GM18909 (cell line): ENCODE measurements around the gene FUT8.
"Not testable (repeated sequence)": the region's sequence is repeated elsewhere in the genome, so short reads cannot be mapped to it uniquely, and the experiment has no call there.

Experiments used
- ATAC-seq: cut with Tn5 transposase; IDR thresholded peaks from one replicate; pipeline ENCODE4 v1.9.1; 2021; ENCODE audit warnings: mild to moderate bottlenecking; ENCODE audit not compliant: unreplicated experiment, poor library complexity

The FUT8 gene

DNA sequence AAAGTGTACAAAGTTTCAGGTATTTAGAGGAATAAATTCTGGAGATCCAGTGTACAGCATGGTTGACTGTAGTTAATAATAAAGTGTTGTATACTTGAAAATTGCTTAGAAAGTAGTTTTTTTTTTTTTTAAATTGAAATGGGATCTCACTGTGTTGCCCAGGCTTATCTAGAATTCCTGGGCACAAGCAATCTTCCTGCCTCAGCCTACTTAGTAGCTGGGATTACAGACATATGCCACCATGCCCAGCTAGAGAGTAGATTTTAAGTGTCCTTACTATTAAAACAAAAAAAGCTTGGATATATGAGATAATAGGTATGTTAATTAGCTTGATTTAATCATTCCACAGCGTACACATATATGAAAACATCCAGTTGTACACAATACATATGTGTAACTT is 27.7 kb downstream of the FUT8 start:
- ATAC-seq, result no peak

DNA sequence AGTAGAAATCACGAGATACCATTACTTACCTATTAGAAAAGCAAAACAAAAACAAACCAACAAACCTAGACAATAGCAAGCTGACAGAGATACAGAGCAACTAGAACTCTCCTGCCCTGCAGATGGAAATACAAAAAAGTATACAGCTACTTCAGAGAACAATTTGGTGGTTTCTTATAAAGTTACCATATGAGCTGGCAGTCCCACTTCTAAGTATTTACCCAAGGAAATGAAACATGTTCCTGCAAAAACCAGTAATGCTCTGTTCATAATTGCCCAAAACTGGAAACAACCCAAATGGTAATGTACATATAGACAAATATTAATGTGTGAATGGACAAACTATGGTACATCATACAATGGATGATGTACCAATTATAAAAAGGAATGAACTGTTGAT is 31.7 kb downstream of the FUT8 start:
- no peak for ATAC-seq

DNA sequence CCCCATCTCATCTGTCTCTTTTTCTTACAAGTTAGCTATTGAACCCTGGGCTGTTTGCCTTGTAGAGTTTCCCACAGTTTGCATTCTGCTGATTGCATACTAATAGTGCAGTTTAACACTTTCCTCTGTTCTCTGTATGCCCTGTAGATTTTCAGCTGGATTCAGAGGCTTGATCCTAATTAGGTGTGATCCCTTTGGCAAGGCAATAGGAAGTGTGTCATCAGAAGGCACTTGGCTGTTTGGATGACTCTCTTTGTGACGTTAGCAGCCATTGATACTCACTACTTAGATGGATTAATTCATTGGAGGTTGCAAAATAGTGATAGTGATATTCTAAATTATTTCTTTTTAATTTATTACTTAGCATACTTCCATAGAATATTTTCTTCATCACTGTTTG is 33.6 kb downstream of the FUT8 start:
- no peak for ATAC-seq

DNA sequence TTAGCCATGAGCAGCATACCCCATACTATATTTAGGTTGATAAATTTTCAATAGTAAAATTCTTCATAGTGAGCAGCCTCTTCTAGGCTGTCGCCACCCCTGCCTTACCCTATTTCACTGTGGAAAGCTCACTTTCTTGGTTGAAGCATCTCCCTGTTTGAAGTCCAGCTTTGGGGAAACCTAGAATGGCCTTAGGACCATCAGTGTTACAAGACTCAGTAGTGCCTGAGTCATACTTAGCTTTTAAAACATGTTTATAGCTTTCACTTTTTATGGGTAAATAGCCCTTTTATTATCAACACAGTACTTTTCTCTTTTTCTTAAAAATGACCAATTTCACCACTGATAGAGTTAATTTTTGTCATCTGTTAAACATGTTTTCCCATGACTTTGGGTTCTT is 37.1 kb downstream of the FUT8 start:
- ATAC-seq, result no peak

GRCh38 chr14:65453807-65454480 is 41.4 kb downstream of the FUT8 start:
- no peak for ATAC-seq

DNA sequence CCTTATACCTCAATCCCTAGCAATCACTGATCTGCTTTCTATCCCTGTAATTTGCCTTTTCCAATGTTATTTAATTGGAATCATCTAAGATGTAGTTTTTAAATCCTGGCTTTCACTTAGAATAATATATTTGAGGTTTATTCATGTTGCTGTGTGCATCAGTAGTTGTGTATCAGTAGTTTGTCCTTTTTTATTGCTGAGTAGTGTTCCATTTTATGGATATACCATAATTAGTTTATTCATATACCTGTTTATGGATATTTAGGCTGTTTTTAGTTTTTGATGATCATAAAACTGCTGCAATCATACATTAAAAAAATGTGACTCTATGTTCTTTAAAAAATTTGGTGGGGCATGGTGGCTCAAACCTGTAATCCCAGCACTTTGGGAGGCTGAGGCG is 43.7 kb downstream of the FUT8 start:
- no peak for ATAC-seq

DNA sequence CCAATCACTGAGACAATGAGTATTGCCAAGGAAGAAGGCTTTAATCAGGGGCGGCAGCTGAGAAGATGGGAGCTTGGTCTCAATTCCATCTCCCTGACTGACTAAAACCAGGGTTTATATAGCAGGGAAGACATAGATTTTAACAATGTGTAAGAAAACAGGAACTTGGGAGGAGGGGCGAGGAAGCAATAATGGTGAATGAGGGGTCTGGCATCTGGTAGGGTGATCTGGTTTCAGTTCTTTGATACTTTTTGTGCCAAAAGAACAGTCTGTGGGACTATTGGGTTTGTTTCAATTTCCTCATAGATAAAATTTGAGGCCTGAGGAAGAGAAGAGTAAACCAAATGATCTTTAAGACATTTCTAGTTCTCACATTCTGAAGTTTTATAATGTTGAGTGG is 49.2 kb downstream of the FUT8 start:
- ATAC-seq, result peak; percentile 44

GRCh38 chr14:65462411-65462810 is 49.9 kb downstream of the FUT8 start:
- peak; percentile 67 for ATAC-seq

- ATAC-seq, result no peak
Observed at GRCh38 chr14:65465584-65465983, 53.1 kb downstream of the FUT8 start.

DNA sequence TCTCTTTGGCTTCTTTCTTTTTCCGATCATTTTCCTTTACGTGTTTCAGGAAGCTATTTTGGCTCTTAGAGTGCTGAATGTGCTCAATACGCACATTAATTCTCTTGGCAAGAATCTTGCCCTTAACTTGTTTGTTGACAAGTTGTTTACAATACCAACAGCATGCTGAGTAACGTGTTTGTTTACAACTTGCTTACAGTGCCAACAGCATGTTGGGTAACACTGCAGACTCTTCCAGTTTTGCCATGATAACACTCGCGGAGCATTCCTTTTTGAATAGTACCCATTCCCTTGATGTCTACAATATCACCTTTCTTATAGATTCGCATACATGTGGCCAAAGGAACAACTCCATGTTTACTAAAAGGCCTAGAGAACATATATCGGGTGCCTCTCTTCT is 55.4 kb downstream of the FUT8 start:
- not testable (repeated sequence) for ATAC-seq

- no peak for ATAC-seq
Observed at GRCh38 chr14:65469903-65470302, 57.4 kb downstream of the FUT8 start.

GRCh38 chr14:65470404-65470880 is 57.9 kb downstream of the FUT8 start:
- peak; percentile 38 for ATAC-seq

DNA sequence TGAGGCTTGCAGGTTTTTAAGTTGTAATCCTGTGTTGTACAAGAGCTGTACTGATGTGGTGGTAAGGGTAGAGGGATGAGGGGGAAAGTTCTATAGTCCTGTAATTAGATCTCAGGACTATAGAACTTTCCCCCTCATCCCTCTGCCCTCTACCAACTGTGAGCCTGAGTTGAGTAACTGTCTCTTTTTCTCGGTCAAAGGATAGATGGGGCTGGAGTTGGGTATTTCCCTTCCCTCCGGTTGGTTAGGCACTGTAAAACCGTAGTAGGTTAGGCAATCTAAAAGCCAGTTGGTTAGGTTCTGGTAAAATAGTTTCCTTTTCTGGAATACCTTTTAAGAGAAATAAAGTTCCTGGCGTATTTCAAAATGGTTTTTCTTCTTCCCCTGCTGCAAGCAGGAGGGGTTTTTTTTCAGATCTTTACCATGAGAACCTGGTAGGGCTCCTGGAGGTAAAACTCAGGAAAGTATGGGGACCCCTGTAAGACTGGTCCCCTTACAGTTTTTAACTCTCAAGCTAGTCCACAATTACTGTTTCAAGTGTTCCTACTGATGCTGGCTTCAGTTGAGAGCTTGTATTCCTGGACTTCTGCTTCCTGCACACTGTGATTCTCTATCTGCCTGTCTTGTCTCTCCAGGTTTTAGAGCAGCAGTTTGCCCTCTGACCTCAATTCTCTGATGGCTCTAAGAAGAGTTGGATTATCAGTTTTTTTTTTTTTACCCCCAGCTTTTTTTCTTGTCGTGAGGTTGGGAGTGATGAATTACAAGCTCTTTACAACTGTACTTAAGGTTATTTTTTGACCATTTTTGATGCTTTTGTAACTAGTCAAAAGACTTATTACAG is 58.7 kb downstream of the FUT8 start:
- ATAC-seq, result peak; percentile 68

DNA sequence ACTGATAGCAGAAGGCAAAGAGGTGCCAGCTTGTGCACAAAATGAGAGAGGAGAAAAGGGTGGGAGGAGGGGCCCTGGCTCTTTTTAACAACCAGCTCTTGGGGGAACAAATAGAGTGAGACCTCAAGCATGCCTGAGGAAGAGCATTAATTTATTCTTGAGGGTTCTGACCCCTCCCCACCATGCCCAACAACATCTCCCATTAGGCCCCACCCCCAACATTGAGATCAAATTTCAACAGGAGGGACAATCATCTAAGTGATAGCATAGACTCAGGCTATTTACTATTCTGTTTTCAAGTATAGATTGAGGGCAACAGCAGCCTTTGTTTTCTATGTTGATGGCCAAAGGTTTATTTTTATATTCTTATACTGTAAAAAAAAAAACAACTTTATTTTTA is 59.7 kb downstream of the FUT8 start:
- no peak for ATAC-seq

GRCh38 chr14:65476273-65476941 is 63.9 kb downstream of the FUT8 start:
- peak; percentile 78 for ATAC-seq

- ATAC-seq, result no peak
Observed at GRCh38 chr14:65476942-65477318, 64.4 kb downstream of the FUT8 start.

DNA sequence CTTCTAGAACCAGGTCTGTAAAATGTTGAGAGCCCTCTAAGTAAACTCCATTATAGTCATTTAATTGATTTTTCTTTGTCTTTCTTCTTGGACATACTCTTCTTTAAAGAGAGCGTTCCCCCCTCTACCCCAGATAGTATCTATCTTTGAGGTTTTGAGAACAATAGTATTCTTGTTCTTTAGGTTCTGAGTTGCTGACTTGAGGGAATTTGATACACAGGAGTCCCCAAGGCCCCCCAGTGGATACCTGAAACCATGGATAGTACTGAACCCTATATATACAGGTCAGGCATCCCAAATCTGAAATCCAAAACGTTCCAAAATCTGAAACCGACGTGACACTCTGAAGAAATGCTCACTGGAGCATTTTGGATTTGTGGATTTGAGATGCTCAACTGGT is 65.5 kb downstream of the FUT8 start:
- no peak for ATAC-seq

DNA sequence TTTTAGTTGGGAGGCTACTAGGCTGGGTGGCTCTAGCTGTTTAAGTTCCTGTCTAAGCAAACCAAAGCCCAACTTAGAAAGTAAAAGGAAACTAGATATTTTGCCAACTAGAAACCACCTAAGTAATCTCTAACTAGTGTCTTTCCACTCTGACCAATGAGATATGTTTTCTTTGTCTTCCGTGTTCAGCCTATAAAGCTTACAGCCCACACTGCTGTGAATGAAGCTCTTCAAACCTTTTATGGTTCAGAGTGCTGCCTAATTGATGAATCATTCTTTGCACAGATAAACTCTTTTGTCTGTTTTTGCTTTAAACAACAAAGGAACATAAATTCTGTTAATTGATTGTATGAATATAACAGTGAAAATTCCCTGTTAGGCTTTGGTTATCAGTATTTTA is 66.1 kb downstream of the FUT8 start:
- ATAC-seq, result peak; percentile 46

GRCh38 chr14:65479386-65479785 is 66.9 kb downstream of the FUT8 start:
- no peak for ATAC-seq

GRCh38 chr14:65482757-65483438 is 70.4 kb downstream of the FUT8 start:
- no peak for ATAC-seq

- no peak for ATAC-seq
Observed at GRCh38 chr14:65483647-65484046, 71.1 kb downstream of the FUT8 start.
